A549 (cell line): ENCODE data around the gene PIGZ.

Experiments
- CBX2 ChIP-seq: fragments of 200-600 bp; sonication (generic); IDR thresholded peaks from 2 replicates; pipeline ENCODE4 v1.6.1; 2016; ENCODE audit warnings: low read depth, mild to moderate bottlenecking, borderline replicate concordance
- CHD2 ChIP-seq: fragments of 150-350 bp; IDR thresholded peaks from 2 replicates; pipeline ENCODE4 v1.6.1; 2014; ENCODE audit warnings: low read length; ENCODE audit not compliant: partially characterized antibody
- EP300 ChIP-seq, 2 experiments: fragments of >200 bp; sonication (Bioruptor Twin); formaldehyde crosslinking; IDR thresholded peaks; 2 replicates in 1 of 2; 3 replicates in 1 of 2; pipeline ENCODE4 v1.6.1; 2016 to 2017
- JUN ChIP-seq, 2 experiments: fragments of >200 bp; sonication (Bioruptor Twin); formaldehyde crosslinking; IDR thresholded peaks; 2 replicates in 1 of 2; 3 replicates in 1 of 2; pipeline ENCODE4 v1.6.1; 2016 to 2017
- JUNB ChIP-seq: fragments of >200 bp; sonication (Bioruptor Twin); formaldehyde crosslinking; IDR thresholded peaks from 2 replicates; pipeline ENCODE4 v1.6.1; 2016
- KDM5A ChIP-seq: fragments of 200-600 bp; sonication (generic); IDR thresholded peaks from 2 replicates; pipeline ENCODE4 v1.6.1; 2016; ENCODE audit warnings: antibody characterized with exemption, mild to moderate bottlenecking
- POLR2A ChIP-seq: IDR thresholded peaks from 2 replicates; pipeline ENCODE4 v1.6.1; 2012; ENCODE audit warnings: mild to moderate bottlenecking, low read length
- RAD21 ChIP-seq, 2 experiments: fragments of >200 bp in 1 of 2; sonication (Bioruptor Twin) in 1 of 2; formaldehyde crosslinking in 1 of 2; IDR thresholded peaks in 1 of 2; conservative IDR thresholded peaks in 1 of 2; 2 replicates in 1 of 2; 3 replicates in 1 of 2; pipeline ENCODE4 v1.6.1; 2012 to 2018; ENCODE audit warnings: inconsistent platforms in 1 of 2
- RFX5 ChIP-seq: fragments of 450-650 bp; IDR thresholded peaks from 2 replicates; pipeline ENCODE4 v1.7.1; 2014; ENCODE audit warnings: antibody characterized with exemption, mild to moderate bottlenecking, moderate library complexity
- ZC3H11A ChIP-seq: fragments of 450-650 bp; IDR thresholded peaks from 2 replicates; pipeline ENCODE4 v1.6.1; 2014; ENCODE audit warnings: antibody characterized with exemption, mild to moderate bottlenecking
- TF ChIP-seq, protein P1 (sequence below): fragments of >200 bp; sonication (Bioruptor Twin); formaldehyde crosslinking; IDR thresholded peaks from 3 replicates; pipeline ENCODE4 v1.5.1; 2016
- TF ChIP-seq, protein P2 (sequence below): fragments of 450-650 bp; IDR thresholded peaks from 2 replicates; pipeline ENCODE4 v1.6.1; 2014; ENCODE audit warnings: antibody characterized with exemption

DNA sequence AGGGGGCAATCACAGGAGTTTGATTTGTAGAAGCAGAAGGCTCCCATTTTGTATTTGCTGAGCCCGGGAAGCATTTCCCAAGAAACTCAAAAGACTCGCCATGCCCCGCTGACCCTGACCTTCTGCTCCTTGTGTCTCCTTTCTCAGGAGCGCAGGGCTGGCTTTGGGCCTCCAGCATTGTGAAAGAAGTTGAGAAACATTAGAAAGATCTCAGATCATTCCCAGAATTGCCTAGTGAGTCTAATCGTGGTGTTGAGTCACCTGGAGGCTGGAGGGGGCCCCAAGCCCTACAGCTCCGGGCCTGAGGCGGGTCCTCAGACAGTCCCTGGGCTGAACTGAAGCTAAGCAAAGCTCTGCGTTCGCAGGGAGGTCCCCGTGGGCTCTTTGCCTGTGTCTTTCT is 10.9 kb upstream of the PIGZ start:
- TF ChIP-seq EP300 (IDR thresholded peaks at IDR 0.05) (no peak), CHD2 (no peak), JUN (IDR thresholded peaks at IDR 0.05) (no peak), POLR2A (no peak), JUNB (no peak), KDM5A (no peak), CBX2 (no peak), RAD21 (conservative IDR thresholded peaks at IDR 0.05 in 1 of 2, IDR thresholded peaks at IDR 0.05 in 1 of 2) (no peak), ZC3H11A (no peak), RFX5 (no peak)
- TF ChIP-seq, protein P1, sequence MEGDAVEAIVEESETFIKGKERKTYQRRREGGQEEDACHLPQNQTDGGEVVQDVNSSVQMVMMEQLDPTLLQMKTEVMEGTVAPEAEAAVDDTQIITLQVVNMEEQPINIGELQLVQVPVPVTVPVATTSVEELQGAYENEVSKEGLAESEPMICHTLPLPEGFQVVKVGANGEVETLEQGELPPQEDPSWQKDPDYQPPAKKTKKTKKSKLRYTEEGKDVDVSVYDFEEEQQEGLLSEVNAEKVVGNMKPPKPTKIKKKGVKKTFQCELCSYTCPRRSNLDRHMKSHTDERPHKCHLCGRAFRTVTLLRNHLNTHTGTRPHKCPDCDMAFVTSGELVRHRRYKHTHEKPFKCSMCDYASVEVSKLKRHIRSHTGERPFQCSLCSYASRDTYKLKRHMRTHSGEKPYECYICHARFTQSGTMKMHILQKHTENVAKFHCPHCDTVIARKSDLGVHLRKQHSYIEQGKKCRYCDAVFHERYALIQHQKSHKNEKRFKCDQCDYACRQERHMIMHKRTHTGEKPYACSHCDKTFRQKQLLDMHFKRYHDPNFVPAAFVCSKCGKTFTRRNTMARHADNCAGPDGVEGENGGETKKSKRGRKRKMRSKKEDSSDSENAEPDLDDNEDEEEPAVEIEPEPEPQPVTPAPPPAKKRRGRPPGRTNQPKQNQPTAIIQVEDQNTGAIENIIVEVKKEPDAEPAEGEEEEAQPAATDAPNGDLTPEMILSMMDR: no peak
- TF ChIP-seq, protein P2, sequence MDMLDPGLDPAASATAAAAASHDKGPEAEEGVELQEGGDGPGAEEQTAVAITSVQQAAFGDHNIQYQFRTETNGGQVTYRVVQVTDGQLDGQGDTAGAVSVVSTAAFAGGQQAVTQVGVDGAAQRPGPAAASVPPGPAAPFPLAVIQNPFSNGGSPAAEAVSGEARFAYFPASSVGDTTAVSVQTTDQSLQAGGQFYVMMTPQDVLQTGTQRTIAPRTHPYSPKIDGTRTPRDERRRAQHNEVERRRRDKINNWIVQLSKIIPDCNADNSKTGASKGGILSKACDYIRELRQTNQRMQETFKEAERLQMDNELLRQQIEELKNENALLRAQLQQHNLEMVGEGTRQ: no peak
